AG04449 (cell line): Measurements from ENCODE around the gene IQSEC1.

Experiments
- CTCF ChIA-PET: fragments of 350-600 bp; formaldehyde crosslinking; extraction: SDS; loops from one replicate; lab custom pipeline; 2021; ENCODE audit warnings: antibody characterized with exemption; lab: Yijun Ruan, JAX
- POLR2A ChIA-PET: fragments of 400-600, 350-600 bp; formaldehyde crosslinking; extraction: SDS; loops from one replicate; lab custom pipeline; 2020; ENCODE audit warnings: antibody characterized with exemption, inconsistent platforms; lab: Yijun Ruan, JAX
- DNase-seq: peaks from one replicate; pipeline ENCODE4 v3.0.0-alpha.2; 2010; ENCODE audit warnings: low read depth, low spot score
- H3K4me3 ChIP-seq: 2 replicates; pipeline ENCODE4 v1.5.1; 2011; ENCODE audit warnings: low read depth, mild to moderate bottlenecking, control low read depth, low read length
- TF ChIP-seq, protein P1 (sequence below): IDR thresholded peaks from one replicate; pipeline ENCODE4 v1.5.1; 2011; ENCODE audit warnings: mild to moderate bottlenecking, moderate library complexity, low read length, control low read depth, inconsistent platforms; ENCODE audit not compliant: insufficient read depth; ENCODE audit errors: missing control alignments

The IQSEC1 gene

DNA sequence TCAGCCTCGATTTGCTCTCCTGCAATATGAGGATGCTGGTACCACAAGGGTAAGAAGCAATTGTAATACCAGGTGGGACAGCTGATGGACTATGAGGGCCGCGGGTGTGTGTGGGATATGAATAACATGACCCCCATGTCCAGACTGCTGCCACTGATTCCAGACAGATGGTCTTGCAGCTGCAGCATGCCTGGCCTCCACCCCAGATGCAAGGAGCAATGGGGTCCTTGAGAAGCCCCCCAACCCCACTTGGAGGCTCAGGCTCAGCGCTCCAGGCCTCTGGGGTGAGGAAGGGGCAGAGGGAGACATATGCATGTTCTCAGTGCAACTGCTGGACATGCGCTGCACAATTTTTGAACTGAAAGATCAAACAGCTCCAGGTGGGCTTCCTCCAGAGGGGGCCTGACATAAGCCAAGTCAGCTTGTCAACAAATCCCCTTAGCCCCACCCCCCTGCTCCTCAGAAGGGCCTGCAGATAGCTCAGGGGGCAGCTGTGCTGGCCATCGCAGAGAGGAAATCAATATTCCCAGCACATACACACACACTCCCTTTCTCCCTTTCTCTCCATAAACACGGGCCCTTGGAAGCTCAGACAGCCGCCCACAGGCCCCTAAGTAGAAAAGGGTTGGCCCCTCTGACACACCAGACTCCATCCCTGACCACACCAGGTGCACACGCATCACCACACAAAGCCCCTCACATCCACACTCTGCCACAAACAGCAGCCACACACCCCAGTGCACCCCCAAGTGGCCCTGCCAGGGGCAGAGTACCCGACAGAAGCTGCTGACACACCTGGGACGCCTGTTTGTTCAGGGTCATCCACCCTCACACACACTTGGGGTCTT is 107.0 kb downstream of the IQSEC1 start:
- DNase-seq = no peak
- peak overlapping the region; percentile 86 for H3K4me3 ChIP-seq
- TF ChIP-seq, protein P1, sequence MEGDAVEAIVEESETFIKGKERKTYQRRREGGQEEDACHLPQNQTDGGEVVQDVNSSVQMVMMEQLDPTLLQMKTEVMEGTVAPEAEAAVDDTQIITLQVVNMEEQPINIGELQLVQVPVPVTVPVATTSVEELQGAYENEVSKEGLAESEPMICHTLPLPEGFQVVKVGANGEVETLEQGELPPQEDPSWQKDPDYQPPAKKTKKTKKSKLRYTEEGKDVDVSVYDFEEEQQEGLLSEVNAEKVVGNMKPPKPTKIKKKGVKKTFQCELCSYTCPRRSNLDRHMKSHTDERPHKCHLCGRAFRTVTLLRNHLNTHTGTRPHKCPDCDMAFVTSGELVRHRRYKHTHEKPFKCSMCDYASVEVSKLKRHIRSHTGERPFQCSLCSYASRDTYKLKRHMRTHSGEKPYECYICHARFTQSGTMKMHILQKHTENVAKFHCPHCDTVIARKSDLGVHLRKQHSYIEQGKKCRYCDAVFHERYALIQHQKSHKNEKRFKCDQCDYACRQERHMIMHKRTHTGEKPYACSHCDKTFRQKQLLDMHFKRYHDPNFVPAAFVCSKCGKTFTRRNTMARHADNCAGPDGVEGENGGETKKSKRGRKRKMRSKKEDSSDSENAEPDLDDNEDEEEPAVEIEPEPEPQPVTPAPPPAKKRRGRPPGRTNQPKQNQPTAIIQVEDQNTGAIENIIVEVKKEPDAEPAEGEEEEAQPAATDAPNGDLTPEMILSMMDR = no peak
- POLR2A ChIA-PET = interaction anchor here (0.6 to 1.3 kb wide), 3 partner anchors 17 to 304 kb away, joined by 3 read pairs; no protein-coding TSS in a partner anchor
- CTCF ChIA-PET = interaction anchor here (1.0 to 9.3 kb wide), 10 partner anchors 10 to 487 kb away, joined by 3 to 72 read pairs (median 4); no protein-coding TSS in a partner anchor

DNA sequence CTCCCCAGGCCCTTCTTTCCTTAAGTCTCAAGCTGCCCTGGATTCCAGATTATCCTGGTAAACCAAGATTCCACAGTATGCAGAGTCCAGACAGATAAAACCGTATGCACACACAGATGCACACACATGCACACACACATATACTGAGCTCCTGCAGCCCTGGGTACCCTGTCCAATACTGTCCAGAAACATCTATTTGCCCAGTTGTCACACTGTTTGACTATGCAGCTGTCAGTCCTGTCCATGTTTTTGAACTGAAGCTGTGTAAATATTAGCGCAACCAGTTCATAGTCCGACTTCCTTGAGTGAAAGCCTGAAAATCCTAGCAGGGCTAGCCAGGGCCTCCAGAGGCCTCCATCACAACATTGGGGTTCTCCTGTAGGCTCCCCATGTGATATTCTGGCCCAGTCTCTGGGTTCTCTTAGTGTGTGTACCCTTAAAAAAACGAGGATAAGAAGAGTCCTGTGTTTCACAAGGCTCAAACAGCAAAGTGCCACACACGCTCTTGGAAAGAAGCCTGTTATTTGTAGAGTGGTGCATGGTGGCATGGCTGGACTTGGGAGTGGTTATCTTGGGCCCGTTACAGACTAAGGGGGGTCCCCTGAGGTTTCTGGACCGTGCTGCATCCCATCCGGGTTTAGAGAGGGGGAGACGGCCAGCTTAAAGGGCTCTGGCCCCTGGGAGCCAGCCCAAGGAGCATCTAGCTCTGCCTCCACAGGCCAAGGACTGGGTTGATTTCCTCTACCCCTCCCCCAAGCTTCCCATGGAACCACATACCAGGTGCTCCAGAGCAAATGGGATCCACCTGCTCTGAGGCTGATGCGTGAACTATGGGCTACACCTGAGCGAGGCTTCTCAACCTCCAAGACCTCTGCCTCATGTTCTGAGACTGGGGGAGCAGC is 108.3 kb downstream of the IQSEC1 start:
- no peak for DNase-seq
- ChIA-PET CTCF (interaction anchor here (1.0 to 9.3 kb wide), 8 partner anchors 17 to 488 kb away, joined by 3 to 72 read pairs (median 4); no protein-coding TSS in a partner anchor), POLR2A (interaction anchor here (1.1 to 1.3 kb wide), 2 partner anchors 16 to 18 kb away, joined by 3 read pairs; no protein-coding TSS in a partner anchor)
- TF ChIP-seq, protein P1 = no peak
- no peak overlapping the region for H3K4me3 ChIP-seq

DNA sequence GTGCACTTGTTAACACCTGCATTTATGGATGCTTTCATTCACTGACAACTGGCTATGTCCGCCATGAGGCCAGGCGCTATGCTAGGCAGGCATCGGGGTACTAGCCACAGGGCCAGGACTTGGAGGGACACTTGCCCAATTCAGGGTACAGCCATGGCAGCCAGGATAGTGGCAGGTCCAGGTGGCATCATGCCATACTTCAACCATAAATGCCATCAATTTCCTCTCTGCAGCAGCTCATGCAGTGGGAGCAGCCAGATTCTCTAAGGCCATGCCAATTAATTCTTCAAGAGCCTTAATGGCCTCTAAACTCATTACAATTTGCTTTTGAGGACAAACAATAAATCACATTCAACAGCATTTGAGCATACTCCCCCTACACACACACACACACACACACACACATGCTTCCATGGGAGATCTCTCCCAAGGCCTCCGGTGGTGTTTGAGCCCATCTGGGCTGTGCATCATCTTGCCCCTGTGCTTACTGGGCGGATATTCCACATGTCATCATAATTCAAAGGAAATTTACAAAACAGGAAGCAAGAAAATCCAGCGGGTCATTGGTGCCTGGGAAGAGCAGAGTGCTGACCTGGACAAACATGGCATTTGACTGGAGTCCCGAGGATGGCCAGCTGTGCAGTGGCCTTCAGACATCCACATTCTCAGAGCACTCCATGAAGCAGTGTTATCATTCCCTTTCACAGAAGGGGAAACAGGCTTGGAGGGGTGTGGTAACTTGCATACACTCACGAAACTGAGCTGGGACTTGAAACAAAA is 109.1 kb downstream of the IQSEC1 start:
- TF ChIP-seq, protein P1 = no peak

DNA sequence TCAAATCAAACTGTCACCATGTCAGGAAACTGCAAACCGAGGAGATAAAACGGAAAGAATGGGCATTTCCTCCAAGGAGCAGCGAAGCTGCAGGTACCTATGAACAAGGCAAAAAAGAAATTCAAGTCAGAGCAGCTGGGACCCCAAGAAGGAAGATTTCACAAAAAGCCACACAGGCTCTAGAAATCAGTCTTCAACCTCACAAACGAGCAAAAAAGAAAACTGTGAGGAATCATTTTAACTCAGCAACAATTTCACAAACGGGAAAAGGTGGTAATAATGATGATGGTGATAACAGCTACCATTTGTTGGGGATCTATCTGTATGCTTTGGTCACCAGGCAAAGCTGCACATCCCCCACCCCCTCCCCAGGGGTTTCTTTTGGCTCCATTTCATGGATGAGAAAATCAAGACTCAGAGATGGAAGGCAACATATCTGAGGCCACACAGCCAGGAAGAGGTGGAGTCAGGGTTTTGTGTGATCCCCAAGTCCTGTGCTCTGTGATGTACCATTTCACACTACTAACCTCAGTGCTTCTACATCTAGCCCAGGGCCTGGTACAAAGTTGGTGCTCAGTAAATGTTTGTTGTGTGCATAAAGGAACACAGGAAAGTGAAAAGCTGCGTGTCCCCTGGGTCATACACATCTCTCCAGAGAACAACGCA is 109.9 kb downstream of the IQSEC1 start:
- H3K4me3 ChIP-seq = no peak overlapping the region
- ChIA-PET CTCF (interaction anchor here (1.3 to 9.3 kb wide), 2 partner anchors 13 to 19 kb away, joined by 4 to 72 read pairs; no protein-coding TSS in a partner anchor), POLR2A (no interaction called here)
- TF ChIP-seq, protein P1 = no peak
- DNase-seq = no peak

More for the DNA sequence above, 109.1 kb downstream of the IQSEC1 start:
- POLR2A ChIA-PET = no interaction called here
- no peak for DNase-seq
- no peak overlapping the region for H3K4me3 ChIP-seq
- CTCF ChIA-PET = interaction anchor here (1.0 to 9.3 kb wide), 4 partner anchors 14 to 31 kb away, joined by 3 to 72 read pairs (median 4); no protein-coding TSS in a partner anchor

- POLR2A ChIA-PET = no interaction called here
- no peak for DNase-seq
- no peak overlapping the region for H3K4me3 ChIP-seq
- CTCF ChIA-PET = interaction anchor here (1.1 to 9.3 kb wide), 5 partner anchors 9 to 33 kb away, joined by 3 to 72 read pairs (median 4); no protein-coding TSS in a partner anchor
- TF ChIP-seq, protein P1 = no peak
Measured at GRCh38 chr3:12962292-12962691, 110.9 kb downstream of the IQSEC1 start.
